ENCODE results near the gene POLE. TPM values are rescaled to one million over a fixed set of nuclear protein-coding genes. Genes with fewer than 3 reads are reported as not detected.

Gene POLE
- total RNA-seq, 1 experiment from 2014 or later, result 144 TPM

DNA sequence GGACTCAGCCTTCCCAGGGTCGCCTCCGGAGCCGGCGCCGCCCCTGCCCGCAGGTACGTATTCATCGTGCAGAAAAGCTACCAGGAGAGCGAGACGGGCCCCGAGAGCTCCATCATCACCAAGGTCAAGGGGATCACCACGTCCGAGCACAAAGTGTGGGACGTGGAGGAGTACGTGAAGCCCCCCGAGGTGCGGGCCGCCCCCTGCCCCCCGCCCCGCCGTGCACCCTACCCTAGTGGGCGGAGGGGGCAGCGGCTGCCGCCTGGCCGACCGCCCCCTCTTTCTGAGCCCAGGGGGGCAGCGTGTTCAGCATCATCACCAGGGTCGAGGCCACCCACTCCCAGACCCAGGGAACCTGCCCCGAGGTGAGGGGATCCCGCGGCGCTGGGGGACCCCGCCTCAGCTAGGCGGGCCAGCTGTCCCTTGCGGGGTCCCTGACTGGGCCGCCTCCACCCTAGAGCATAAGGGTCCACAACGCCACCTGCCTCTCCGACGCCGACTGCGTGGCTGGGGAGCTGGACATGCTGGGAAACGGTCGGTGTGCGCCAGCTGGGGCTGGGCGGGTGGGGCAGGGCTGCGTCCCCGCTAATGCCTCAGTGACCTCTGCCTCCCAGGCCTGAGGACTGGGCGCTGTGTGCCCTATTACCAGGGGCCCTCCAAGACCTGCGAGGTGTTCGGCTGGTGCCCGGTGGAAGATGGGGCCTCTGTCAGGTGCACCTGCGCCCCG lies 67.6 kb downstream of the POLE start:
- CTCF ChIA-PET, result interaction anchor here (1.2 to 4.6 kb wide), 7 partner anchors 16 to 205 kb away, joined by 3 to 23 read pairs (median 14); no protein-coding TSS in a partner anchor

DNA sequence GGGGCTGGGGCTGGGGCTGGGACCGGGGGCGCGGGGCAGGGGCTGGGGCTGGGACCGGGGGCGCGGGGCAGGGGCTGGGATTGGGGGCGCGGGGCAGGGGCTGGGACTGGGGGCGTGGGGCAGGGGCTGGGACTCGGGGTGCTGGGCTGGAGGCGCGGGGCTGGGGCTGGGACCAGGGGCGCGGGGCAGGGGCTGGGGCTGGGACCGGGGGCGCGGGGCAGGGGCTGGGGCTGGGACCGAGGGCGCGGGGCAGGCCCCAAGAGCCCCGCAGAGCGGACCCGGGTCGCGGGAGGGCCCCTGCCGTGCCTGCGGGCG lies 68.1 kb downstream of the POLE start:
- no peak for ATAC-seq
- ChIA-PET CTCF (interaction anchor here (1.2 to 4.6 kb wide), 8 partner anchors 9 to 204 kb away, joined by 3 to 23 read pairs (median 12); partner anchors contain the start of gene LRCOL1), POLR2A (no interaction called here)
- no peak for DNase-seq (ENCODE audit: low spot score)
- H3K4me3 Mint-ChIP-seq, result no peak overlapping the region
- peaks cover 51% of the 10 kb centered on the region for H3K27me3 Mint-ChIP-seq (ENCODE audit: low read depth)
- H3K27ac Mint-ChIP-seq, result no peak overlapping the region
- H3K36me3 Mint-ChIP-seq, result 0 out of 2 replicates have a peak, but pooled peaks cover 3% of the 10 kb centered on the region
- TF ChIP-seq ZNF263 (CRISPR knock-in tag; IDR thresholded peaks at IDR 0.05; ENCODE audit: low read depth), result no peak
- no peak for TF ChIP-seq ZNF671 (CRISPR knock-in tag; IDR thresholded peaks at IDR 0.05)
- TF ChIP-seq, protein P1, sequence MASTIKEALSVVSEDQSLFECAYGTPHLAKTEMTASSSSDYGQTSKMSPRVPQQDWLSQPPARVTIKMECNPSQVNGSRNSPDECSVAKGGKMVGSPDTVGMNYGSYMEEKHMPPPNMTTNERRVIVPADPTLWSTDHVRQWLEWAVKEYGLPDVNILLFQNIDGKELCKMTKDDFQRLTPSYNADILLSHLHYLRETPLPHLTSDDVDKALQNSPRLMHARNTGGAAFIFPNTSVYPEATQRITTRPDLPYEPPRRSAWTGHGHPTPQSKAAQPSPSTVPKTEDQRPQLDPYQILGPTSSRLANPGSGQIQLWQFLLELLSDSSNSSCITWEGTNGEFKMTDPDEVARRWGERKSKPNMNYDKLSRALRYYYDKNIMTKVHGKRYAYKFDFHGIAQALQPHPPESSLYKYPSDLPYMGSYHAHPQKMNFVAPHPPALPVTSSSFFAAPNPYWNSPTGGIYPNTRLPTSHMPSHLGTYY (CRISPR knock-in tag; IDR thresholded peaks at IDR 0.05), result no peak
- TF ChIP-seq, protein P2, sequence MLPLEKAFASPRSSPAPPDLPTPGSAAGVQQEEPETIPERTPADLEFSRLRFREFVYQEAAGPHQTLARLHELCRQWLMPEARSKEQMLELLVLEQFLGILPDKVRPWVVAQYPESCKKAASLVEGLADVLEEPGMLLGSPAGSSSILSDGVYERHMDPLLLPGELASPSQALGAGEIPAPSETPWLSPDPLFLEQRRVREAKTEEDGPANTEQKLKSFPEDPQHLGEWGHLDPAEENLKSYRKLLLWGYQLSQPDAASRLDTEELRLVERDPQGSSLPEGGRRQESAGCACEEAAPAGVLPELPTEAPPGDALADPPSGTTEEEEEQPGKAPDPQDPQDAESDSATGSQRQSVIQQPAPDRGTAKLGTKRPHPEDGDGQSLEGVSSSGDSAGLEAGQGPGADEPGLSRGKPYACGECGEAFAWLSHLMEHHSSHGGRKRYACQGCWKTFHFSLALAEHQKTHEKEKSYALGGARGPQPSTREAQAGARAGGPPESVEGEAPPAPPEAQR (CRISPR knock-in tag; IDR thresholded peaks at IDR 0.05), result no peak
- TF ChIP-seq, protein P3, sequence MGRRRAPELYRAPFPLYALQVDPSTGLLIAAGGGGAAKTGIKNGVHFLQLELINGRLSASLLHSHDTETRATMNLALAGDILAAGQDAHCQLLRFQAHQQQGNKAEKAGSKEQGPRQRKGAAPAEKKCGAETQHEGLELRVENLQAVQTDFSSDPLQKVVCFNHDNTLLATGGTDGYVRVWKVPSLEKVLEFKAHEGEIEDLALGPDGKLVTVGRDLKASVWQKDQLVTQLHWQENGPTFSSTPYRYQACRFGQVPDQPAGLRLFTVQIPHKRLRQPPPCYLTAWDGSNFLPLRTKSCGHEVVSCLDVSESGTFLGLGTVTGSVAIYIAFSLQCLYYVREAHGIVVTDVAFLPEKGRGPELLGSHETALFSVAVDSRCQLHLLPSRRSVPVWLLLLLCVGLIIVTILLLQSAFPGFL (CRISPR knock-in tag; IDR thresholded peaks at IDR 0.05; ENCODE audit: borderline replicate concordance), result no peak
- no peak for TF ChIP-seq CREB1 (CRISPR knock-in tag; IDR thresholded peaks at IDR 0.05)
- no peak for TF ChIP-seq RELA (CRISPR knock-in tag; IDR thresholded peaks at IDR 0.05; ENCODE audit: borderline replicate concordance)
- TF ChIP-seq, protein P4, sequence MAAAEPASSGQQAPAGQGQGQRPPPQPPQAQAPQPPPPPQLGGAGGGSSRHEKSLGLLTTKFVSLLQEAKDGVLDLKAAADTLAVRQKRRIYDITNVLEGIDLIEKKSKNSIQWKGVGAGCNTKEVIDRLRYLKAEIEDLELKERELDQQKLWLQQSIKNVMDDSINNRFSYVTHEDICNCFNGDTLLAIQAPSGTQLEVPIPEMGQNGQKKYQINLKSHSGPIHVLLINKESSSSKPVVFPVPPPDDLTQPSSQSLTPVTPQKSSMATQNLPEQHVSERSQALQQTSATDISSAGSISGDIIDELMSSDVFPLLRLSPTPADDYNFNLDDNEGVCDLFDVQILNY (CRISPR knock-in tag; IDR thresholded peaks at IDR 0.05), result no peak
- TF ChIP-seq, protein P5, sequence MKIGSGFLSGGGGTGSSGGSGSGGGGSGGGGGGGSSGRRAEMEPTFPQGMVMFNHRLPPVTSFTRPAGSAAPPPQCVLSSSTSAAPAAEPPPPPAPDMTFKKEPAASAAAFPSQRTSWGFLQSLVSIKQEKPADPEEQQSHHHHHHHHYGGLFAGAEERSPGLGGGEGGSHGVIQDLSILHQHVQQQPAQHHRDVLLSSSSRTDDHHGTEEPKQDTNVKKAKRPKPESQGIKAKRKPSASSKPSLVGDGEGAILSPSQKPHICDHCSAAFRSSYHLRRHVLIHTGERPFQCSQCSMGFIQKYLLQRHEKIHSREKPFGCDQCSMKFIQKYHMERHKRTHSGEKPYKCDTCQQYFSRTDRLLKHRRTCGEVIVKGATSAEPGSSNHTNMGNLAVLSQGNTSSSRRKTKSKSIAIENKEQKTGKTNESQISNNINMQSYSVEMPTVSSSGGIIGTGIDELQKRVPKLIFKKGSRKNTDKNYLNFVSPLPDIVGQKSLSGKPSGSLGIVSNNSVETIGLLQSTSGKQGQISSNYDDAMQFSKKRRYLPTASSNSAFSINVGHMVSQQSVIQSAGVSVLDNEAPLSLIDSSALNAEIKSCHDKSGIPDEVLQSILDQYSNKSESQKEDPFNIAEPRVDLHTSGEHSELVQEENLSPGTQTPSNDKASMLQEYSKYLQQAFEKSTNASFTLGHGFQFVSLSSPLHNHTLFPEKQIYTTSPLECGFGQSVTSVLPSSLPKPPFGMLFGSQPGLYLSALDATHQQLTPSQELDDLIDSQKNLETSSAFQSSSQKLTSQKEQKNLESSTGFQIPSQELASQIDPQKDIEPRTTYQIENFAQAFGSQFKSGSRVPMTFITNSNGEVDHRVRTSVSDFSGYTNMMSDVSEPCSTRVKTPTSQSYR (CRISPR knock-in tag; IDR thresholded peaks at IDR 0.05), result no peak
- TF ChIP-seq FOXJ3 (CRISPR knock-in tag; IDR thresholded peaks at IDR 0.05; ENCODE audit: borderline replicate concordance), result no peak
- TF ChIP-seq FOXK1 (CRISPR knock-in tag; IDR thresholded peaks at IDR 0.05), result no peak
- TF ChIP-seq NFE2L1 (CRISPR knock-in tag; IDR thresholded peaks at IDR 0.05), result no peak
- TF ChIP-seq, protein P6, sequence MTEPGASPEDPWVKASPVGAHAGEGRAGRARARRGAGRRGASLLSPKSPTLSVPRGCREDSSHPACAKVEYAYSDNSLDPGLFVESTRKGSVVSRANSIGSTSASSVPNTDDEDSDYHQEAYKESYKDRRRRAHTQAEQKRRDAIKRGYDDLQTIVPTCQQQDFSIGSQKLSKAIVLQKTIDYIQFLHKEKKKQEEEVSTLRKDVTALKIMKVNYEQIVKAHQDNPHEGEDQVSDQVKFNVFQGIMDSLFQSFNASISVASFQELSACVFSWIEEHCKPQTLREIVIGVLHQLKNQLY (CRISPR knock-in tag; IDR thresholded peaks at IDR 0.05), result no peak
- no peak for TF ChIP-seq GABPB1 (CRISPR knock-in tag; IDR thresholded peaks at IDR 0.05)
- no peak for TF ChIP-seq ATF1 (CRISPR knock-in tag; IDR thresholded peaks at IDR 0.05)
- TF ChIP-seq MXD4 (CRISPR knock-in tag; IDR thresholded peaks at IDR 0.05; ENCODE audit: borderline replicate concordance), result no peak
- TF ChIP-seq, protein P7, sequence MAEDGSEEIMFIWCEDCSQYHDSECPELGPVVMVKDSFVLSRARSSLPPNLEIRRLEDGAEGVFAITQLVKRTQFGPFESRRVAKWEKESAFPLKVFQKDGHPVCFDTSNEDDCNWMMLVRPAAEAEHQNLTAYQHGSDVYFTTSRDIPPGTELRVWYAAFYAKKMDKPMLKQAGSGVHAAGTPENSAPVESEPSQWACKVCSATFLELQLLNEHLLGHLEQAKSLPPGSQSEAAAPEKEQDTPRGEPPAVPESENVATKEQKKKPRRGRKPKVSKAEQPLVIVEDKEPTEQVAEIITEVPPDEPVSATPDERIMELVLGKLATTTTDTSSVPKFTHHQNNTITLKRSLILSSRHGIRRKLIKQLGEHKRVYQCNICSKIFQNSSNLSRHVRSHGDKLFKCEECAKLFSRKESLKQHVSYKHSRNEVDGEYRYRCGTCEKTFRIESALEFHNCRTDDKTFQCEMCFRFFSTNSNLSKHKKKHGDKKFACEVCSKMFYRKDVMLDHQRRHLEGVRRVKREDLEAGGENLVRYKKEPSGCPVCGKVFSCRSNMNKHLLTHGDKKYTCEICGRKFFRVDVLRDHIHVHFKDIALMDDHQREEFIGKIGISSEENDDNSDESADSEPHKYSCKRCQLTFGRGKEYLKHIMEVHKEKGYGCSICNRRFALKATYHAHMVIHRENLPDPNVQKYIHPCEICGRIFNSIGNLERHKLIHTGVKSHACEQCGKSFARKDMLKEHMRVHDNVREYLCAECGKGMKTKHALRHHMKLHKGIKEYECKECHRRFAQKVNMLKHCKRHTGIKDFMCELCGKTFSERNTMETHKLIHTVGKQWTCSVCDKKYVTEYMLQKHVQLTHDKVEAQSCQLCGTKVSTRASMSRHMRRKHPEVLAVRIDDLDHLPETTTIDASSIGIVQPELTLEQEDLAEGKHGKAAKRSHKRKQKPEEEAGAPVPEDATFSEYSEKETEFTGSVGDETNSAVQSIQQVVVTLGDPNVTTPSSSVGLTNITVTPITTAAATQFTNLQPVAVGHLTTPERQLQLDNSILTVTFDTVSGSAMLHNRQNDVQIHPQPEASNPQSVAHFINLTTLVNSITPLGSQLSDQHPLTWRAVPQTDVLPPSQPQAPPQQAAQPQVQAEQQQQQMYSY (CRISPR knock-in tag; IDR thresholded peaks at IDR 0.05), result no peak
- TF ChIP-seq IRF2 (CRISPR knock-in tag; IDR thresholded peaks at IDR 0.05; ENCODE audit: borderline replicate concordance, low read depth), result no peak
- H3K4me1 Mint-ChIP-seq, result peaks cover 5% of the 10 kb centered on the region
- H3K9me3 Mint-ChIP-seq, result no peaks in the 10 kb centered on the region

More for the DNA sequence above, 67.6 kb downstream of the POLE start:
- POLR2A ChIA-PET, result no interaction called here
- Mint-ChIP-seq H3K27ac (no peak overlapping the region), H3K4me3 (no peak overlapping the region), H3K4me1 (peaks cover 5% of the 10 kb centered on the region), H3K9me3 (no peaks in the 10 kb centered on the region), H3K27me3 (ENCODE audit: low read depth) (peaks cover 47% of the 10 kb centered on the region), H3K36me3 (peaks cover 3% of the 10 kb centered on the region; the same call in 1 of the 2 replicates)
- ATAC-seq, result peak; percentile 6
- TF ChIP-seq ZNF219 (CRISPR knock-in tag; IDR thresholded peaks at IDR 0.05; ENCODE audit: borderline replicate concordance), result no peak
- TF ChIP-seq, protein P8, sequence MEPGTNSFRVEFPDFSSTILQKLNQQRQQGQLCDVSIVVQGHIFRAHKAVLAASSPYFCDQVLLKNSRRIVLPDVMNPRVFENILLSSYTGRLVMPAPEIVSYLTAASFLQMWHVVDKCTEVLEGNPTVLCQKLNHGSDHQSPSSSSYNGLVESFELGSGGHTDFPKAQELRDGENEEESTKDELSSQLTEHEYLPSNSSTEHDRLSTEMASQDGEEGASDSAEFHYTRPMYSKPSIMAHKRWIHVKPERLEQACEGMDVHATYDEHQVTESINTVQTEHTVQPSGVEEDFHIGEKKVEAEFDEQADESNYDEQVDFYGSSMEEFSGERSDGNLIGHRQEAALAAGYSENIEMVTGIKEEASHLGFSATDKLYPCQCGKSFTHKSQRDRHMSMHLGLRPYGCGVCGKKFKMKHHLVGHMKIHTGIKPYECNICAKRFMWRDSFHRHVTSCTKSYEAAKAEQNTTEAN (CRISPR knock-in tag; IDR thresholded peaks at IDR 0.05), result no peak
- no peak for DNase-seq (ENCODE audit: low spot score)

Data from WTC11 (cell line).